ENCODE data around the gene FZD1. TPM values are rescaled to one million over a fixed set of nuclear protein-coding genes. Genes with fewer than 3 reads are reported as not detected.

FZD1 gene
- total RNA-seq, 1 experiment from 2014 or later, result 0.61 TPM

- Histone ChIP-seq H2BK12ac (ENCODE audit: insufficient read length, low read depth, low read length) (no peak overlapping the region), H3K4me2 (ENCODE audit: insufficient read depth, insufficient read length, low read length) (no peak overlapping the region), H2BK20ac (ENCODE audit: low read depth, low read length, poor library complexity, severe bottlenecking) (no peak overlapping the region), H3K23ac (ENCODE audit: insufficient read length, low read depth, low read length) (no peak overlapping the region), H3K4me1 (ENCODE audit: insufficient read depth, low read length) (no peaks in the 10 kb centered on the region), H2AK5ac (ENCODE audit: insufficient read length, low read length) (no peak overlapping the region), H3K79me1 (ENCODE audit: insufficient read depth, low read depth, low read length, poor library complexity, severe bottlenecking) (no peaks in the 10 kb centered on the region), H3K27me3 (ENCODE audit: insufficient read depth, low read length) (no peaks in the 10 kb centered on the region), H3K18ac (ENCODE audit: insufficient read length, low read depth, low read length) (no peak overlapping the region), H3K27ac (ENCODE audit: insufficient read length, low read depth, low read length) (no peak overlapping the region), H3T11ph (ENCODE audit: low read length) (no peak overlapping the region), H3K14ac (ENCODE audit: insufficient read depth, low read length) (no peak overlapping the region), H4K8ac (replicated peaks; ENCODE audit: insufficient read length, low read depth, low read length) (no peak overlapping the region), H3K79me2 (ENCODE audit: insufficient read depth, low read length) (no peaks in the 10 kb centered on the region), H3K9ac (ENCODE audit: extremely low read depth, insufficient read length, low read length) (no peak overlapping the region), H3K9me3 (ENCODE audit: control insufficient read depth, low read depth, low read length) (no peaks in the 10 kb centered on the region), H2AFZ (ENCODE audit: low read length) (no peak overlapping the region), H2BK15ac (ENCODE audit: low read depth, low read length) (no peak overlapping the region), H3K23me2 (ENCODE audit: insufficient read length, low read depth, low read length, poor library complexity, severe bottlenecking) (no peaks in the 10 kb centered on the region), H4K20me1 (ENCODE audit: control insufficient read depth, insufficient read depth, insufficient read length) (no peaks in the 10 kb centered on the region), H4K5ac (ENCODE audit: insufficient read length, low read depth, low read length) (no peak overlapping the region), H3K56ac (ENCODE audit: insufficient read length, low read depth, low read length) (no peak overlapping the region), H2BK120ac (ENCODE audit: low read depth, low read length, poor library complexity, severe bottlenecking) (no peak overlapping the region), H4K91ac (ENCODE audit: insufficient read length, low read depth, low read length) (no peak overlapping the region), H3K4ac (ENCODE audit: low read depth, low read length) (no peak overlapping the region), H2BK5ac (ENCODE audit: insufficient read length, low read length) (no peak overlapping the region)
- peaks cover 0 to 8% (median 0%) of the 10 kb centered on the region in 3 experiments; a peak in 3 of 7 replicates for H3K36me3 Mint-ChIP-seq (ENCODE audit: insufficient read depth in 1 of 3, low read depth in 3 of 3)
- peaks cover 2 to 6% of the 10 kb centered on the region in 2 experiments; a peak in 4 of 5 replicates for H3K9me3 Mint-ChIP-seq
- TF ChIP-seq, protein P1, sequence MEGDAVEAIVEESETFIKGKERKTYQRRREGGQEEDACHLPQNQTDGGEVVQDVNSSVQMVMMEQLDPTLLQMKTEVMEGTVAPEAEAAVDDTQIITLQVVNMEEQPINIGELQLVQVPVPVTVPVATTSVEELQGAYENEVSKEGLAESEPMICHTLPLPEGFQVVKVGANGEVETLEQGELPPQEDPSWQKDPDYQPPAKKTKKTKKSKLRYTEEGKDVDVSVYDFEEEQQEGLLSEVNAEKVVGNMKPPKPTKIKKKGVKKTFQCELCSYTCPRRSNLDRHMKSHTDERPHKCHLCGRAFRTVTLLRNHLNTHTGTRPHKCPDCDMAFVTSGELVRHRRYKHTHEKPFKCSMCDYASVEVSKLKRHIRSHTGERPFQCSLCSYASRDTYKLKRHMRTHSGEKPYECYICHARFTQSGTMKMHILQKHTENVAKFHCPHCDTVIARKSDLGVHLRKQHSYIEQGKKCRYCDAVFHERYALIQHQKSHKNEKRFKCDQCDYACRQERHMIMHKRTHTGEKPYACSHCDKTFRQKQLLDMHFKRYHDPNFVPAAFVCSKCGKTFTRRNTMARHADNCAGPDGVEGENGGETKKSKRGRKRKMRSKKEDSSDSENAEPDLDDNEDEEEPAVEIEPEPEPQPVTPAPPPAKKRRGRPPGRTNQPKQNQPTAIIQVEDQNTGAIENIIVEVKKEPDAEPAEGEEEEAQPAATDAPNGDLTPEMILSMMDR (conservative IDR thresholded peaks at IDR 0.05), result no peak
- no peak for DNase-seq
- H3K4me3 Mint-ChIP-seq, result no peak overlapping the region
- WGBS (ENCODE audit: extremely low coverage, insufficient read length, low lambda C conversion rate), result no CpG with 5 or more reads among the region's 2 CpGs
- no peak overlapping the region for H3K27ac Mint-ChIP-seq
- H3K4me1 Mint-ChIP-seq, result peaks cover 0 to 3% of the 10 kb centered on the region in 2 experiments; a peak in 1 of 4 replicates
- H3K27me3 Mint-ChIP-seq (ENCODE audit: low read depth), result peaks cover 23% of the 10 kb centered on the region
These were observed 28.9 kb downstream of the FZD1 start for GRCh38 chr7:91293136-91293535.
